H9 (cell line): Measurements from ENCODE around the gene TSPEAR. TPM values are rescaled to one million over a fixed set of nuclear protein-coding genes. Genes with fewer than 3 reads are reported as not detected.
A peak's percentile ranks its signal among the peaks of the same experiment; 100 is the strongest.

ENCODE experiments used
- DNase-seq: peaks from one replicate; pipeline ENCODE4 v3.0.0-alpha.2; 2017
- H2AFZ ChIP-seq: one replicate; pipeline ENCODE4 v1.6.1; 2013; ENCODE audit warnings: mild to moderate bottlenecking, low read length, control low read depth, moderate library complexity
- H2AK5ac ChIP-seq: 2 replicates; pipeline ENCODE4 v1.6.1; 2013; ENCODE audit warnings: low read length, control low read depth, mixed read lengths; ENCODE audit not compliant: insufficient read length
- H2BK120ac ChIP-seq: one replicate; pipeline ENCODE4 v1.6.1; 2013; ENCODE audit warnings: low read depth, mild to moderate bottlenecking, low read length, control low read depth, inconsistent platforms; ENCODE audit not compliant: poor library complexity, severe bottlenecking
- H2BK12ac ChIP-seq: 2 replicates; pipeline ENCODE4 v1.6.1; 2013; ENCODE audit warnings: low read length, control low read depth, mixed read lengths, low read depth; ENCODE audit not compliant: insufficient read length
- H2BK15ac ChIP-seq: 2 replicates; pipeline ENCODE4 v1.6.1; 2013; ENCODE audit warnings: low read depth, low read length, control low read depth
- H2BK20ac ChIP-seq: one replicate; pipeline ENCODE4 v1.6.1; 2013; ENCODE audit warnings: low read depth, mild to moderate bottlenecking, low read length, control low read depth, inconsistent platforms; ENCODE audit not compliant: poor library complexity, severe bottlenecking
- H2BK5ac ChIP-seq: 2 replicates; pipeline ENCODE4 v1.6.1; 2013; ENCODE audit warnings: low read length, control low read depth, mixed read lengths; ENCODE audit not compliant: insufficient read length
- H3K14ac ChIP-seq: 2 replicates; pipeline ENCODE4 v1.6.1; 2013; ENCODE audit warnings: low read length, control low read depth; ENCODE audit not compliant: insufficient read depth
- H3K18ac ChIP-seq: 2 replicates; pipeline ENCODE4 v1.6.1; 2013; ENCODE audit warnings: low read depth, mild to moderate bottlenecking, mixed read lengths, low read length, control low read depth; ENCODE audit not compliant: insufficient read length
- H3K23ac ChIP-seq: 2 replicates; pipeline ENCODE4 v1.6.1; 2013; ENCODE audit warnings: low read length, control low read depth, mixed read lengths, low read depth; ENCODE audit not compliant: insufficient read length
- H3K23me2 ChIP-seq: 2 replicates; pipeline ENCODE4 v1.6.1; 2013; ENCODE audit warnings: low read depth, mild to moderate bottlenecking, mixed read lengths, low read length, control low read depth; ENCODE audit not compliant: insufficient read length, poor library complexity, severe bottlenecking
- H3K27ac ChIP-seq: 2 replicates; pipeline ENCODE4 v1.5.1; 2013; ENCODE audit warnings: low read length, control low read depth, mixed read lengths, low read depth; ENCODE audit not compliant: insufficient read length
- H3K27me3 ChIP-seq: 2 replicates; pipeline ENCODE4 v1.6.1; 2013; ENCODE audit warnings: low read length, control low read depth, inconsistent platforms; ENCODE audit not compliant: insufficient read depth
- H3K4ac ChIP-seq: 2 replicates; pipeline ENCODE4 v1.6.1; 2013; ENCODE audit warnings: low read depth, mild to moderate bottlenecking, control low read depth, inconsistent platforms, low read length, moderate library complexity
- H3K4me1 ChIP-seq: 2 replicates; pipeline ENCODE4 v1.6.1; 2013; ENCODE audit warnings: low read length, control low read depth, inconsistent platforms; ENCODE audit not compliant: insufficient read depth
- H3K4me2 ChIP-seq: 2 replicates; pipeline ENCODE4 v1.6.1; 2013; ENCODE audit warnings: low read length, control low read depth, mixed read lengths; ENCODE audit not compliant: insufficient read length, insufficient read depth
- H3K56ac ChIP-seq: 2 replicates; pipeline ENCODE4 v1.6.1; 2013; ENCODE audit warnings: low read depth, mild to moderate bottlenecking, mixed read lengths, low read length, control low read depth; ENCODE audit not compliant: insufficient read length
- H3K79me1 ChIP-seq: 2 replicates; pipeline ENCODE4 v1.6.1; 2013; ENCODE audit warnings: low read depth, mild to moderate bottlenecking, moderate library complexity, low read length, control low read depth, inconsistent platforms; ENCODE audit not compliant: insufficient read depth, poor library complexity, severe bottlenecking
- H3K79me2 ChIP-seq: 2 replicates; pipeline ENCODE4 v1.6.1; 2013; ENCODE audit warnings: low read length, control low read depth, inconsistent platforms; ENCODE audit not compliant: insufficient read depth
- H3K9ac ChIP-seq: 2 replicates; pipeline ENCODE4 v1.6.1; 2013; ENCODE audit warnings: low read length, control low read depth, mixed read lengths; ENCODE audit not compliant: insufficient read length; ENCODE audit errors: extremely low read depth
- H3K9me3 ChIP-seq: one replicate; pipeline ENCODE4 v1.6.1; 2013; ENCODE audit warnings: low read depth, low read length, inconsistent platforms; ENCODE audit not compliant: control insufficient read depth
- H3T11ph ChIP-seq: one replicate; pipeline ENCODE4 v1.6.1; 2013; ENCODE audit warnings: mild to moderate bottlenecking, low read length, control low read depth, inconsistent platforms
- H4K20me1 ChIP-seq: one replicate; pipeline ENCODE4 v1.6.1; 2013; ENCODE audit not compliant: control insufficient read depth, insufficient read length, insufficient read depth
- H4K5ac ChIP-seq: 2 replicates; pipeline ENCODE4 v1.6.1; 2013; ENCODE audit warnings: low read depth, mild to moderate bottlenecking, mixed read lengths, low read length, control low read depth; ENCODE audit not compliant: insufficient read length
- H4K8ac ChIP-seq: replicated peaks from 2 replicates; pipeline ENCODE4 v1.6.1; 2013; ENCODE audit warnings: low read length, control low read depth, mixed read lengths, low read depth; ENCODE audit not compliant: insufficient read length
- H4K91ac ChIP-seq: 2 replicates; pipeline ENCODE4 v1.6.1; 2013; ENCODE audit warnings: low read depth, mild to moderate bottlenecking, moderate library complexity, mixed read lengths, low read length, control low read depth; ENCODE audit not compliant: insufficient read length
- H3K27ac Mint-ChIP-seq, 3 experiments: 2 replicates in 2 of 3; 3 replicates in 1 of 3; pipeline ENCODE4 v1.8.0; 2020 to 2021; ENCODE audit warnings: mixed read lengths in 3 of 3, mild to moderate bottlenecking in 1 of 3, moderate library complexity in 1 of 3
- H3K27me3 Mint-ChIP-seq: 2 replicates; pipeline ENCODE4 v1.8.0; 2021; ENCODE audit warnings: low read depth, mild to moderate bottlenecking, moderate library complexity, mixed read lengths
- H3K36me3 Mint-ChIP-seq, 3 experiments: 2 replicates in 2 of 3; 3 replicates in 1 of 3; pipeline ENCODE4 v1.8.0; 2020 to 2021; ENCODE audit warnings: low read depth in 3 of 3, mixed read lengths in 3 of 3; ENCODE audit not compliant: insufficient read depth in 1 of 3
- H3K4me1 Mint-ChIP-seq, 2 experiments: 2 replicates each; pipeline ENCODE4 v1.8.0; 2020; ENCODE audit warnings: mixed read lengths in 2 of 2
- H3K4me3 Mint-ChIP-seq, 2 experiments: 2 replicates in 1 of 2; 3 replicates in 1 of 2; pipeline ENCODE4 v1.8.0; 2020 to 2021; ENCODE audit warnings: mild to moderate bottlenecking in 2 of 2, mixed read lengths in 2 of 2, moderate library complexity in 1 of 2
- H3K9me3 Mint-ChIP-seq, 2 experiments: 2 replicates in 1 of 2; 3 replicates in 1 of 2; pipeline ENCODE4 v1.8.0; 2020; ENCODE audit warnings: mild to moderate bottlenecking in 2 of 2, mixed read lengths in 2 of 2, moderate library complexity in 1 of 2
- WGBS: extraction: QIAGEN DNeasy Blood & Tissue Kit; methylation state at CpG from one replicate; pipeline ENCODE4 v1.1.7; 2013; ENCODE audit warnings: missing lambda C conversion rate, low lambda C conversion rate, mixed read lengths; ENCODE audit not compliant: insufficient read length; ENCODE audit errors: extremely low coverage; 5-methylcytosine and 5-hydroxymethylcytosine counted together
- total RNA-seq: library from RNA; stranded (reverse); gene quantifications from 2 replicates; pipeline ENCODE4 v1.2.1, GENCODE V29; 2021
- TF ChIP-seq, protein P1 (sequence below): fragments of 200-600 bp; sonication (generic); conservative IDR thresholded peaks from 3 replicates; pipeline ENCODE4 v1.8.0; 2021; ENCODE audit warnings: antibody characterized with exemption, mild to moderate bottlenecking

Gene TSPEAR
- total RNA-seq, 1 experiment from 2014 or later, result 1.3 TPM

DNA sequence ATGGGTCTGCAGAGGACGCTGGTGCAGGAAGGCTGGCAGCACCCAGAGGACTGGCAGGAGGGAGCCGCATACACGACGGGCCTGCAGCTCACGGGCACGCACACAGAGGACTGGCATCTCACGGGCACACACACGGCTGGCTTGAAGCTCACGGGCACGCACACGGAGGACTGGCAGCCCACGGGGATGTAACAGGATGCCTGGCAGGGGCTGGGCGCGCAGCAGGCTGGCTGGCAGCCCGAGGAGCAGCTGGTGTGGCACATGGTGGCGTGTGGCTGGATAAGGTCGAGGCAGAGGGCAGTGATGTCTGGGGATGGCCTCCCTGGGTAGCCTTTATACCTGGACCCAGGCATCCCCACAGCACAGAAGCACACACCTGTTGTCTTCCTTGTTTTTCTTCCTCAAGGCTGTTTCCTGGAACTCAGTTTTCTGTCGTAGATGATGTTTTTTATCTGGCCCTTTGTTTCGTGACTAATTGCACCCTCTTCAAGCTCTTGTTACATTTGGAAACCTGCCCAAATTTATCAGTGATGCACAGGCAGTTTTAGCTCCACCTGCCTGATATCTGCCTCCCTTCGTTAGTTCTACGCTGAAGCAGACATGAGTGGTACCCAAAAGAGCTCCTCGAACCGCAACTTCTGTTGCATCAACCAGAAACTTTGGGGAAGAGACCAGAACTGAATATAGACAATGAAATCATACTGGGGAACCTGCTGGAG lies 29.4 kb downstream of the TSPEAR start, which contains the start of gene KRTAP12-1:
KRTAP12-1 (minus strand) TSS at position 303 of the 719 bp plus-strand sequence; CDS start at position 263, 40 bp downstream.
- Histone ChIP-seq H2BK15ac (no peak within 1 kb of the TSS), H4K5ac (no peak within 1 kb of the TSS), H2AK5ac (no peak within 1 kb of the TSS), H3K18ac (no peak within 1 kb of the TSS), H3K9me3 (no peaks in the 10 kb centered on the region), H4K91ac (no peak within 1 kb of the TSS), H3K9ac (no peak within 1 kb of the TSS), H3K23me2 (no peaks in the 10 kb centered on the region), H2AFZ (no peak within 1 kb of the TSS), H2BK5ac (no peak within 1 kb of the TSS), H3K14ac (no peak within 1 kb of the TSS), H2BK20ac (no peak within 1 kb of the TSS), H2BK12ac (no peak within 1 kb of the TSS), H3K27ac (no peak within 1 kb of the TSS), H3K79me2 (no peaks in the 10 kb centered on the region), H3K79me1 (no peaks in the 10 kb centered on the region), H3K4me1 (peaks cover 5% of the 10 kb centered on the region; the same call in 1 of the 2 replicates), H3K27me3 (no peaks in the 10 kb centered on the region), H4K20me1 (no peaks in the 10 kb centered on the region), H4K8ac (no peak within 1 kb of the TSS), H3K56ac (no peak within 1 kb of the TSS), H2BK120ac (no peak within 1 kb of the TSS), H3K23ac (no peak within 1 kb of the TSS), H3K4me2 (no peak within 1 kb of the TSS), H3T11ph (no peak within 1 kb of the TSS), H3K4ac (no peak within 1 kb of the TSS)
- TF ChIP-seq, protein P1, sequence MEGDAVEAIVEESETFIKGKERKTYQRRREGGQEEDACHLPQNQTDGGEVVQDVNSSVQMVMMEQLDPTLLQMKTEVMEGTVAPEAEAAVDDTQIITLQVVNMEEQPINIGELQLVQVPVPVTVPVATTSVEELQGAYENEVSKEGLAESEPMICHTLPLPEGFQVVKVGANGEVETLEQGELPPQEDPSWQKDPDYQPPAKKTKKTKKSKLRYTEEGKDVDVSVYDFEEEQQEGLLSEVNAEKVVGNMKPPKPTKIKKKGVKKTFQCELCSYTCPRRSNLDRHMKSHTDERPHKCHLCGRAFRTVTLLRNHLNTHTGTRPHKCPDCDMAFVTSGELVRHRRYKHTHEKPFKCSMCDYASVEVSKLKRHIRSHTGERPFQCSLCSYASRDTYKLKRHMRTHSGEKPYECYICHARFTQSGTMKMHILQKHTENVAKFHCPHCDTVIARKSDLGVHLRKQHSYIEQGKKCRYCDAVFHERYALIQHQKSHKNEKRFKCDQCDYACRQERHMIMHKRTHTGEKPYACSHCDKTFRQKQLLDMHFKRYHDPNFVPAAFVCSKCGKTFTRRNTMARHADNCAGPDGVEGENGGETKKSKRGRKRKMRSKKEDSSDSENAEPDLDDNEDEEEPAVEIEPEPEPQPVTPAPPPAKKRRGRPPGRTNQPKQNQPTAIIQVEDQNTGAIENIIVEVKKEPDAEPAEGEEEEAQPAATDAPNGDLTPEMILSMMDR, result no peak
- Mint-ChIP-seq H3K9me3 (peaks cover 0 to 4% of the 10 kb centered on the region in 2 experiments; a peak in 2 of 5 replicates), H3K4me1 (peaks cover 19 to 26% of the 10 kb centered on the region in 2 experiments), H3K4me3 (no peak within 1 kb of the TSS; a peak in 1 of 5 replicates), H3K36me3 (no peaks in the 10 kb centered on the region), H3K27ac (no peak within 1 kb of the TSS; a peak in 2 of 7 replicates), H3K27me3 (peaks cover 33% of the 10 kb centered on the region)
- DNase-seq, result peak; percentile 22
- no CpG with 5 or more reads among the region's 23 CpGs for whole genome bisulfite sequencing
